Kidney capillary endothelial cell (primary cell): ENCODE results near the gene PMPCA.

Experiments used
- DNase-seq: peaks from one replicate; pipeline ENCODE4 v3.0.0-alpha.2; 2018; ENCODE audit warnings: low spot score

PMPCA gene

GRCh38 chr9:136456258-136456657 lies 45.8 kb downstream of the PMPCA start:
- DNase-seq = no peak

GRCh38 chr9:136457326-136457725 lies 46.9 kb downstream of the PMPCA start:
- no peak for DNase-seq

- no peak for DNase-seq
Observed at GRCh38 chr9:136459425-136459824, 49.0 kb downstream of the PMPCA start.

- no peak for DNase-seq
Observed at GRCh38 chr9:136460772-136461325, 50.4 kb downstream of the PMPCA start.

GRCh38 chr9:136462664-136463063 lies 52.2 kb downstream of the PMPCA start:
- no peak for DNase-seq

GRCh38 chr9:136463578-136463977 lies 53.1 kb downstream of the PMPCA start:
- DNase-seq = no peak

GRCh38 chr9:136464241-136464640 lies 53.8 kb downstream of the PMPCA start:
- no peak for DNase-seq

GRCh38 chr9:136465500-136466154 lies 55.2 kb downstream of the PMPCA start:
- DNase-seq = no peak

GRCh38 chr9:136466155-136466541 lies 55.7 kb downstream of the PMPCA start:
- DNase-seq = no peak

GRCh38 chr9:136467766-136468165 lies 57.3 kb downstream of the PMPCA start:
- DNase-seq = no peak

- no peak for DNase-seq
Observed at GRCh38 chr9:136470356-136470755, 59.9 kb downstream of the PMPCA start.

- DNase-seq = no peak
Observed at GRCh38 chr9:136470792-136471469, 60.5 kb downstream of the PMPCA start.

- DNase-seq = no peak
Observed at GRCh38 chr9:136471802-136472487, 61.5 kb downstream of the PMPCA start.

- no peak for DNase-seq
Observed at GRCh38 chr9:136472640-136473353, 62.3 kb downstream of the PMPCA start.

GRCh38 chr9:136473354-136473721 lies 62.9 kb downstream of the PMPCA start:
- DNase-seq = no peak
